ENCODE measurements around the gene SDK1.

DNA sequence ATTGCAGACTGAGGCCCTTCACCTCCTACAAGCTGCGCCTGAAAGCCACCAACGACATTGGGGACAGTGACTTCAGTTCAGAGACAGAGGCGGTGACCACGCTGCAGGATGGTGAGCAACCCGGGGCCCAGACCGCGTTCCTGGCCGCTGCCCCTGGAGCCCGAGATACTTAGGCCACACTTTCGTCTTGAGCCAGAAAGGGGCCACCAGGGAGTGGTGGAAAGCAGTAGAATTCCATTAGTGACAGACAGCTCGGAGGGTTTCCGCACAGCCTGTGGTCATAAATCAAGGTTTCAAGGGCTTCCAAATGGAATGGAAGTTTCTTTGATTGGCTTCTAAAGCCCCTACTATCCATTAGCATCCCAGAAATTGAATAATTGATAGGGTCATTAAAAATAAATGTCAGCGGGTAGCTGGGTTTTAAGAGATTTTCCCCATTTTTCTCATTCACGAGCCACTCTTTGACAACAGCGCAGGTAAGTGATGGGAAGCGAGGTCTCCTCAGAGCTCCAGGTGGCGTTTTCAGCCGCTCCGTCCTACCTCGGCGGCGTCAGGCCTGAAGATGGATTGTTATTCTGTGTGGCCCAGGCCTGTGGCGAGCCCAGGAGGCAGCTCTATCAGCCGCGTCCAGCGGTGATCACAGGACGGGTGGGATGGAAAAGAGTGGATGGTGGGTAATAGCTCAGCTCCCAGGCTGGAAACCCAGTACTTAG, 857.5 kb downstream of the SDK1 start:
- TF ChIP-seq, protein P1, sequence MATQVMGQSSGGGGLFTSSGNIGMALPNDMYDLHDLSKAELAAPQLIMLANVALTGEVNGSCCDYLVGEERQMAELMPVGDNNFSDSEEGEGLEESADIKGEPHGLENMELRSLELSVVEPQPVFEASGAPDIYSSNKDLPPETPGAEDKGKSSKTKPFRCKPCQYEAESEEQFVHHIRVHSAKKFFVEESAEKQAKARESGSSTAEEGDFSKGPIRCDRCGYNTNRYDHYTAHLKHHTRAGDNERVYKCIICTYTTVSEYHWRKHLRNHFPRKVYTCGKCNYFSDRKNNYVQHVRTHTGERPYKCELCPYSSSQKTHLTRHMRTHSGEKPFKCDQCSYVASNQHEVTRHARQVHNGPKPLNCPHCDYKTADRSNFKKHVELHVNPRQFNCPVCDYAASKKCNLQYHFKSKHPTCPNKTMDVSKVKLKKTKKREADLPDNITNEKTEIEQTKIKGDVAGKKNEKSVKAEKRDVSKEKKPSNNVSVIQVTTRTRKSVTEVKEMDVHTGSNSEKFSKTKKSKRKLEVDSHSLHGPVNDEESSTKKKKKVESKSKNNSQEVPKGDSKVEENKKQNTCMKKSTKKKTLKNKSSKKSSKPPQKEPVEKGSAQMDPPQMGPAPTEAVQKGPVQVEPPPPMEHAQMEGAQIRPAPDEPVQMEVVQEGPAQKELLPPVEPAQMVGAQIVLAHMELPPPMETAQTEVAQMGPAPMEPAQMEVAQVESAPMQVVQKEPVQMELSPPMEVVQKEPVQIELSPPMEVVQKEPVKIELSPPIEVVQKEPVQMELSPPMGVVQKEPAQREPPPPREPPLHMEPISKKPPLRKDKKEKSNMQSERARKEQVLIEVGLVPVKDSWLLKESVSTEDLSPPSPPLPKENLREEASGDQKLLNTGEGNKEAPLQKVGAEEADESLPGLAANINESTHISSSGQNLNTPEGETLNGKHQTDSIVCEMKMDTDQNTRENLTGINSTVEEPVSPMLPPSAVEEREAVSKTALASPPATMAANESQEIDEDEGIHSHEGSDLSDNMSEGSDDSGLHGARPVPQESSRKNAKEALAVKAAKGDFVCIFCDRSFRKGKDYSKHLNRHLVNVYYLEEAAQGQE (IDR thresholded peaks at IDR 0.05; ENCODE audit: unreplicated experiment), result no peak
- TF ChIP-seq EZH2 (IDR thresholded peaks at IDR 0.05; ENCODE audit: low read depth, unreplicated experiment), result no peak
- no peak for TF ChIP-seq STAT1 (IDR thresholded peaks at IDR 0.05; ENCODE audit: unreplicated experiment)
- no peak for TF ChIP-seq POLR2AphosphoS5 (IDR thresholded peaks at IDR 0.05; ENCODE audit: low read depth)
- TF ChIP-seq, protein P2, sequence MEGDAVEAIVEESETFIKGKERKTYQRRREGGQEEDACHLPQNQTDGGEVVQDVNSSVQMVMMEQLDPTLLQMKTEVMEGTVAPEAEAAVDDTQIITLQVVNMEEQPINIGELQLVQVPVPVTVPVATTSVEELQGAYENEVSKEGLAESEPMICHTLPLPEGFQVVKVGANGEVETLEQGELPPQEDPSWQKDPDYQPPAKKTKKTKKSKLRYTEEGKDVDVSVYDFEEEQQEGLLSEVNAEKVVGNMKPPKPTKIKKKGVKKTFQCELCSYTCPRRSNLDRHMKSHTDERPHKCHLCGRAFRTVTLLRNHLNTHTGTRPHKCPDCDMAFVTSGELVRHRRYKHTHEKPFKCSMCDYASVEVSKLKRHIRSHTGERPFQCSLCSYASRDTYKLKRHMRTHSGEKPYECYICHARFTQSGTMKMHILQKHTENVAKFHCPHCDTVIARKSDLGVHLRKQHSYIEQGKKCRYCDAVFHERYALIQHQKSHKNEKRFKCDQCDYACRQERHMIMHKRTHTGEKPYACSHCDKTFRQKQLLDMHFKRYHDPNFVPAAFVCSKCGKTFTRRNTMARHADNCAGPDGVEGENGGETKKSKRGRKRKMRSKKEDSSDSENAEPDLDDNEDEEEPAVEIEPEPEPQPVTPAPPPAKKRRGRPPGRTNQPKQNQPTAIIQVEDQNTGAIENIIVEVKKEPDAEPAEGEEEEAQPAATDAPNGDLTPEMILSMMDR (conservative IDR thresholded peaks at IDR 0.05; ENCODE audit: low read depth in 2 of 2), result no peak
- TF ChIP-seq EZH2phosphoT487 (IDR thresholded peaks at IDR 0.05; ENCODE audit: unreplicated experiment), result no peak

All from GM23338 (cell line).